WTC11 (cell line): Measurements from ENCODE around the gene TAPT1.

Experiments
- ATF3 ChIP-seq: sonication (generic); formaldehyde crosslinking; conservative IDR thresholded peaks from 2 replicates; pipeline ENCODE4 v1.8.1; 2022; ENCODE audit warnings: mild to moderate bottlenecking, missing genetic modification reagents
- NFYB ChIP-seq: sonication (generic); formaldehyde crosslinking; conservative IDR thresholded peaks from 2 replicates; pipeline ENCODE4 v1.8.0; 2022; ENCODE audit warnings: low read depth, missing genetic modification reagents
- NR3C1 ChIP-seq: sonication (generic); formaldehyde crosslinking; conservative IDR thresholded peaks from 2 replicates; pipeline ENCODE4 v1.8.1; 2023; ENCODE audit warnings: low read depth, mild to moderate bottlenecking, missing genetic modification reagents
- SMAD3 ChIP-seq: sonication (generic); formaldehyde crosslinking; IDR thresholded peaks from 2 replicates; pipeline ENCODE4 v1.8.0; 2022; ENCODE audit warnings: missing genetic modification reagents, mild to moderate bottlenecking, borderline replicate concordance
- TCF7 ChIP-seq: sonication (generic); formaldehyde crosslinking; IDR thresholded peaks from 2 replicates; pipeline ENCODE4 v1.8.0; 2022; ENCODE audit warnings: mild to moderate bottlenecking, low read depth, missing genetic modification reagents, moderate library complexity
- TEAD1 ChIP-seq: sonication (generic); formaldehyde crosslinking; IDR thresholded peaks from 2 replicates; pipeline ENCODE4 v1.8.0; 2022; ENCODE audit warnings: mild to moderate bottlenecking, missing genetic modification reagents
- TP53 ChIP-seq: sonication (generic); formaldehyde crosslinking; IDR thresholded peaks from 2 replicates; pipeline ENCODE4 v1.8.1; 2023; ENCODE audit warnings: mild to moderate bottlenecking, missing genetic modification reagents
- ZBTB43 ChIP-seq: sonication (generic); formaldehyde crosslinking; IDR thresholded peaks from 2 replicates; pipeline ENCODE4 v1.8.1; 2023; ENCODE audit warnings: mild to moderate bottlenecking, missing genetic modification reagents
- TF ChIP-seq, protein P1 (sequence below): fragments of 200-600 bp; IDR thresholded peaks from 2 replicates; pipeline ENCODE4 v1.8.0; 2022; ENCODE audit warnings: antibody characterized with exemption
- TF ChIP-seq, protein P2 (sequence below): sonication (generic); formaldehyde crosslinking; IDR thresholded peaks from 2 replicates; pipeline ENCODE4 v1.8.1; 2023; ENCODE audit warnings: mild to moderate bottlenecking, moderate library complexity, missing genetic modification reagents
- TF ChIP-seq, protein P3 (sequence below): sonication (generic); formaldehyde crosslinking; IDR thresholded peaks from 2 replicates; pipeline ENCODE4 v1.8.1; 2023; ENCODE audit warnings: mild to moderate bottlenecking, missing genetic modification reagents, moderate library complexity
- TF ChIP-seq, protein P4 (sequence below): sonication (generic); formaldehyde crosslinking; IDR thresholded peaks from 2 replicates; pipeline ENCODE4 v1.8.0; 2022; ENCODE audit warnings: mild to moderate bottlenecking, missing genetic modification reagents

- TF ChIP-seq TP53 (CRISPR knock-in tag): no peak
- TF ChIP-seq, protein P1, sequence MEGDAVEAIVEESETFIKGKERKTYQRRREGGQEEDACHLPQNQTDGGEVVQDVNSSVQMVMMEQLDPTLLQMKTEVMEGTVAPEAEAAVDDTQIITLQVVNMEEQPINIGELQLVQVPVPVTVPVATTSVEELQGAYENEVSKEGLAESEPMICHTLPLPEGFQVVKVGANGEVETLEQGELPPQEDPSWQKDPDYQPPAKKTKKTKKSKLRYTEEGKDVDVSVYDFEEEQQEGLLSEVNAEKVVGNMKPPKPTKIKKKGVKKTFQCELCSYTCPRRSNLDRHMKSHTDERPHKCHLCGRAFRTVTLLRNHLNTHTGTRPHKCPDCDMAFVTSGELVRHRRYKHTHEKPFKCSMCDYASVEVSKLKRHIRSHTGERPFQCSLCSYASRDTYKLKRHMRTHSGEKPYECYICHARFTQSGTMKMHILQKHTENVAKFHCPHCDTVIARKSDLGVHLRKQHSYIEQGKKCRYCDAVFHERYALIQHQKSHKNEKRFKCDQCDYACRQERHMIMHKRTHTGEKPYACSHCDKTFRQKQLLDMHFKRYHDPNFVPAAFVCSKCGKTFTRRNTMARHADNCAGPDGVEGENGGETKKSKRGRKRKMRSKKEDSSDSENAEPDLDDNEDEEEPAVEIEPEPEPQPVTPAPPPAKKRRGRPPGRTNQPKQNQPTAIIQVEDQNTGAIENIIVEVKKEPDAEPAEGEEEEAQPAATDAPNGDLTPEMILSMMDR: no peak
- TF ChIP-seq NR3C1: no peak
- TF ChIP-seq, protein P2, sequence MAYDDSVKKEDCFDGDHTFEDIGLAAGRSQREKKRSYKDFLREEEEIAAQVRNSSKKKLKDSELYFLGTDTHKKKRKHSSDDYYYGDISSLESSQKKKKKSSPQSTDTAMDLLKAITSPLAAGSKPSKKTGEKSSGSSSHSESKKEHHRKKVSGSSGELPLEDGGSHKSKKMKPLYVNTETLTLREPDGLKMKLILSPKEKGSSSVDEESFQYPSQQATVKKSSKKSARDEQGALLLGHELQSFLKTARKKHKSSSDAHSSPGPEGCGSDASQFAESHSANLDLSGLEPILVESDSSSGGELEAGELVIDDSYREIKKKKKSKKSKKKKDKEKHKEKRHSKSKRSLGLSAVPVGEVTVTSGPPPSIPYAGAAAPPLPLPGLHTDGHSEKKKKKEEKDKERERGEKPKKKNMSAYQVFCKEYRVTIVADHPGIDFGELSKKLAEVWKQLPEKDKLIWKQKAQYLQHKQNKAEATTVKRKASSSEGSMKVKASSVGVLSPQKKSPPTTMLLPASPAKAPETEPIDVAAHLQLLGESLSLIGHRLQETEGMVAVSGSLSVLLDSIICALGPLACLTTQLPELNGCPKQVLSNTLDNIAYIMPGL (CRISPR knock-in tag): no peak
- TF ChIP-seq TEAD1 (CRISPR knock-in tag): no peak
- TF ChIP-seq ZBTB43 (CRISPR knock-in tag): no peak
- no peak for TF ChIP-seq TCF7 (CRISPR knock-in tag)
- no peak for TF ChIP-seq SMAD3 (CRISPR knock-in tag)
- TF ChIP-seq, protein P3, sequence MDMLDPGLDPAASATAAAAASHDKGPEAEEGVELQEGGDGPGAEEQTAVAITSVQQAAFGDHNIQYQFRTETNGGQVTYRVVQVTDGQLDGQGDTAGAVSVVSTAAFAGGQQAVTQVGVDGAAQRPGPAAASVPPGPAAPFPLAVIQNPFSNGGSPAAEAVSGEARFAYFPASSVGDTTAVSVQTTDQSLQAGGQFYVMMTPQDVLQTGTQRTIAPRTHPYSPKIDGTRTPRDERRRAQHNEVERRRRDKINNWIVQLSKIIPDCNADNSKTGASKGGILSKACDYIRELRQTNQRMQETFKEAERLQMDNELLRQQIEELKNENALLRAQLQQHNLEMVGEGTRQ (CRISPR knock-in tag): no peak
- no peak for TF ChIP-seq NFYB (CRISPR knock-in tag)
- TF ChIP-seq, protein P4, sequence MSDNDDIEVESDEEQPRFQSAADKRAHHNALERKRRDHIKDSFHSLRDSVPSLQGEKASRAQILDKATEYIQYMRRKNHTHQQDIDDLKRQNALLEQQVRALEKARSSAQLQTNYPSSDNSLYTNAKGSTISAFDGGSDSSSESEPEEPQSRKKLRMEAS: no peak
- TF ChIP-seq ATF3 (CRISPR knock-in tag): no peak
Measured at GRCh38 chr4:16225167-16225862, 956 bp downstream of the TAPT1 start.
